ENCODE results near the gene PCSK6. TPM values are rescaled to one million over a fixed set of nuclear protein-coding genes. Genes with fewer than 3 reads are reported as not detected.
"Not testable (repeated sequence)": the region's sequence is repeated elsewhere in the genome, so short reads cannot be mapped to it uniquely, and the experiment has no call there.

Gene PCSK6
- polyA plus RNA-seq, 4 donors, result 6.5 to 8.9 (median 7.6) TPM

DNA sequence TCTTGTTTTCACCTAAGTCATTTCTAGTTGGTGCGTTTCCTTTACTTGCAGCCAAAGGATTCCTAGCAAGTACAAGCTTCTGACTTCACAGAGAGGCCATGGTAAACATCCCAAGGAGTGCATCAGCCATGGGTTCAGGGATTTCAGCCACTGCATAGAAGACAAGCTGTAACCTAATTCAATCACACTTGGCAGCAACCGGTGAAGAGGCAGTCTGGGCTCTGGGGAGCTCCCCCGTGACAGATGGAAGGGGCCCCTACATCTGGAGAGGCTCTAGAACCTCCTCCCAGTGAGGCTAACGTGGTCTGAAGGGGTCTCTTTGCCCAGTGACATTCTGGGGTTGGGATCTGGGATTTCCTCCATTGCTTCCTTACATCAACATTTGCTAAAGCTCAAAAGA lies 186.1 kb downstream of the PCSK6 start:
- no peak for DNase-seq (ENCODE audit: low read depth in 4 of 4, low spot score in 3 of 4)

DNA sequence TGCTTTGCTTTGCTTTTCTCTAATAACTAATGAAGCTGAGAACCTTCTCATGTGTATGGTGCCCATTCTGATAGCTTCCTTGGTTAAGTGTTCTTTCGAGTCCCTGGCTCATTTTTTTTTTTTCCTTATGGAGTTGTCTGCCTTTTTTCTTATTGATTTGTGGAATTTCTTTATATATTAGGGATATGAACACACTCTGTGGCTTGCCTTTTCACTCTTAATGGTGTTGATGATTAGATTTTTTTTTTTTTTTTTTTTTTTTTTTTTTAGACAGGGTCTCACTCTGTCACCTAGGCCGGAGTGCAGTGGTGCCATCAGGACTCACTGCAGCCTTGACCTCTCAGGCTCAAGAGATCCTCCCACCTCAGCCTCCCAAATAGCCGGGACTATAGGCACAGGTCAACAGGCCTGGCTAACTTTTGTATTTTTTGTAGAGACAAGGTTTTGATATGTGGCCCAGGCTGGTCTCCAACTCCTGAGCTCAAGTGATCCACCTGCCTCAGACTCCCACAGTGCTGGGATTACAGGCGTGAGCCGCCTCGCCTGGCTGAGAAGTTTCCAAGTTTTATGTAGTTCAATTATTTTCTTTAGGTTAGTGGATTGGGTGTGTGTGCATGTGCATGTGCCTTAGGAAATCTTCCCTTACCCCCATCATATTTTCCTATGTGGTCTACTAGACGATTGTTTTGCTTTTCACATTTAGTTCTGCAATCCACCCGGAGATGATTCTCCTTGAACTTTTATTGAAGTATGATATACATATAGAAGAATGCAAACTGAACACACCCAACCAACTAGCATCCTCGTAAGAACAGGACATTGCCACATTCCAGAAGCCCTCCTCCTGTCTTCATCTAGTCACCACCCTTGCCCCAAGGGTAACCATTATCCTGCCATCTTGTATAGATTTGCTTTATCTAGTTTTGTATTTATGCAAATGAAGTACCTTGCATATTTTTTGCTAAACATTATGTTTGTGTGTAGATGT lies 192.8 kb downstream of the PCSK6 start:
- DNase-seq (ENCODE audit: low read depth in 4 of 4, low spot score in 3 of 4), result no peak

DNA sequence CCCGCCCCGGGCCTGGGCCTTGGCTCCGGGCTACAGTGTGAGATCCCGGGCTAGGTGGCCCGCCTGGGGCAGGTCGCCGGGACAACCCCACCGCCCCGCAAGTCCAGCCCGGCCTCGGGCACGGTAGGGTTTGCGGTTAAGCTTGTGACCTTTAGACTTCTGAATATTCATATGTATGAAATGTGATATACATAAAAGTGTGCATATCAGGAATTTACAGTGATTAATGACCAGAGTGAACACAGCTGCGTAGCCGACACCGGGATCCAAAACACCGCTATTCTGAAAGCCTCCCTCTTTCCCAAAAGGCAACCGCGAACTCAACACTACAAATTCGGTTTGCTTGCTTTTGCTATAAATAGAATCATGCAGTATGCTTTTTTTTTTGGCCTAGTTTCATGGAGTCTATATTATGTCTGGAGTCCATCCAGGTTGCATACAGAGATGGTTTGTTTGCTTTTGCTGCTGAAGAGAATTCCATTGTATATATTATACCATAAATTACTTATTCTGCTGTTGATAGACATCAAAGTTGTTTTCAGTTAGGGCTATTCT lies 193.8 kb downstream of the PCSK6 start:
- no peak for DNase-seq (ENCODE audit: low read depth in 4 of 4, low spot score in 3 of 4)

DNA sequence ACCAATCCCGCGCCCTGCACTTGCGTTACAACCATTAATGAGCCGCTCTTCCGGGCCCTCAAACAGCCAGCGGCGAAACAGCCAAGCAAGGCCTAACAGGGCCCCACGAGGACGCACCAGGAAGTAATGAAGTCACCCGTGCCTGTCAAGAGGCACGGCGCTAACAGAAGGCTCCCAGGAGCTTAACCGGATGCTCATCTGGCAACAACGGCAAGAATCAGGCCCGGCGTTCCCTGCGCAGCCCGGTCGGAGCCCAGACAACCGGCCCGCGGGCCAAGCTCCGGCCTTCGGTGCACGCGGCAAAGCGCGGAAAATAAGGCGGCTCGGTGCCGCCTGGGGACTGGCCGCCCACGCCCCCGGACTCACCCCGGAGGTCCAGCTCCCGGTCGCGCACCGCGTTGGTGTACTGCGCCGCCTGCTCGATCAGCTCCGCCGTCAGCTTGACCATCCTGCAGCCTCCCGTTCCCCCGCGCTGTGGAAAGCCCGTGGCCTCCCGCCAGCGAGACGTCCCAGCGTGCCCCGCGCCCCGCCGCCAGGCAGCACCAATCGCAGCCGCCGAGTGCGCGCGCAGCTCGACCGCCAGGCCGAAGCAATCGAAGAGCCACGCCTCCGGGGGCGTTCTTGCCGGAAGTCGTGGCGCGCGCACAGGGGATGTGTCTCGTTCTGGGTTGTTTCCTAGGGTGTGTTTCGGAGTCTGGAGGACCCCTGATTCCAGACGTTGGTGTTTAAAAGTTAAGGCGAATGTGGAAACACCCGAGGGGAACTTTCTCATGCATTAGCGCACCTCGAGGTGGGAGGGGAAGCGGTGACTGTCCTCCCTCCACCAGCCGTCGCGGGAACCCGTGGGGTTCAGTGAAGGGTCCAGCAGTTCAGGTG lies 194.5 kb downstream of the PCSK6 start, which contains the start of gene SNRPA1:
SNRPA1 (minus strand) TSS at position 518 of the 876 bp plus-strand sequence; CDS start at position 448, 70 bp downstream.
- peak; percentile 81 to 90 (median 88) for DNase-seq (ENCODE audit: low read depth in 4 of 4, low spot score in 3 of 4)

DNA sequence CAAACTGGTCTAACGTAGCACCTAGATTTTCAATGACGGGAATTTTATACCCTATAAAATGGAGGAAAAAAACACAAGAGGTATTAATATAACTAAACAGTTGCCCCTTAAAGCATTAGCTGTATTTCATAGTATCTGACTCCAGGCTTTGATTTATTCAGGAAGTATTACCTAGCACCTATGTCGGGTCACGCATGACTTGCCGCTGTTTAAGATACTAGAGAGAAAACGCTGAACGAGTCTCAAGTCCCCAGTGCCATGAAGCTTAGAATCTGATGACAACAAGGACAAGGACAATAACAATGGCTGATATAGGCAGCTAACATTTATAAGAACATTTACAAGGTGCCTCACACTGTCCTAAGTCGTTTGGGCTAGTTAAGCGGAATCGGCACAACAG lies 196.4 kb downstream of the PCSK6 start:
- no peak for DNase-seq (ENCODE audit: low read depth in 4 of 4, low spot score in 3 of 4)

DNA sequence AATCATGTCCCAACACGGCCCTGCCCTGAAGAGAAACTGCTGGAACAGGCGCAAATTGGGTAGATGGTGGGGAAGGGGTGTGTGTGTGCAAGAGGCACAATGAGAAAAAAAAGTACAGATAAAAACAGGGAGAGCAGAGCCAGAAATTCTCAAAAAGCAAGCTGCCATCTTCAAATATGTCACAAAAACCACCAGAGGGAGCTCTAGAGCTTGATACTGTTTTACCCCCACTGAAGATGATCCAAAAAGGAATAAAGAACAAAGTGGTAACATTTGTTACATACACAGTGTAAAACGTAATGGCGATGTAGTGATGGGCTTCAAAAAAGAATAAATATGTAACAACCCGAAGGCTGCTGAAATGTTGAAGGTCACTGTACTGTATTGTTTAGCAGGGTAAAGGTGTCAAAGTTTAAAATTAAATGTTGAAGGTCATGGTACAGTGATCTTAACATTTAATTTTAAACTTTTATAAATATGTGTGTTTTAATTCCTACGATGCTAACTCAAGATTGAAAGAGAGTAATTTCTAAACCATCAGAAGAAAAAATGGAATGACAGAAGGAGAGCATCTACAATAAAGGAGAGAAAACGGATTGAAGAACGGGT lies 200.5 kb downstream of the PCSK6 start:
- DNase-seq (ENCODE audit: low read depth in 4 of 4, low spot score in 3 of 4), result no peak

DNA sequence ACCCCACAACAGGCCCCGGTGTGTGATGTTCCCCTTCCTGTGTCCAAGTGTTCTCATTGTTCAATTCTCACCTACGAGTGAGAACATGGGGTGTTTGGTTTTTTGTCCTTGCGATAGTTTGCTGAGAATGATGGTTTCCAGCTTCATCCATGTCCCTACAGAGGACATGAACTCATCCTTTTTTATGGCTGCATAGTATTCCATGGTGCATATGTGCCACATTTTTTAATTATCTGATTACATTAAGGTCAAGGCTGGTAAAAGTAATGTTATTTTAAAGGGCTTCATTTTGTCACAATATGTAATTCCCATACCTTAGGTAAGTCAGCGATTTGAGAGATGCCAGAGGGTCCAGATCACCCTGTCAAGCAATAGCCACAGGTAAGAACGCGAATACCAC lies 202.2 kb downstream of the PCSK6 start:
- DNase-seq (ENCODE audit: low read depth in 4 of 4, low spot score in 3 of 4), result not testable (repeated sequence)

DNA sequence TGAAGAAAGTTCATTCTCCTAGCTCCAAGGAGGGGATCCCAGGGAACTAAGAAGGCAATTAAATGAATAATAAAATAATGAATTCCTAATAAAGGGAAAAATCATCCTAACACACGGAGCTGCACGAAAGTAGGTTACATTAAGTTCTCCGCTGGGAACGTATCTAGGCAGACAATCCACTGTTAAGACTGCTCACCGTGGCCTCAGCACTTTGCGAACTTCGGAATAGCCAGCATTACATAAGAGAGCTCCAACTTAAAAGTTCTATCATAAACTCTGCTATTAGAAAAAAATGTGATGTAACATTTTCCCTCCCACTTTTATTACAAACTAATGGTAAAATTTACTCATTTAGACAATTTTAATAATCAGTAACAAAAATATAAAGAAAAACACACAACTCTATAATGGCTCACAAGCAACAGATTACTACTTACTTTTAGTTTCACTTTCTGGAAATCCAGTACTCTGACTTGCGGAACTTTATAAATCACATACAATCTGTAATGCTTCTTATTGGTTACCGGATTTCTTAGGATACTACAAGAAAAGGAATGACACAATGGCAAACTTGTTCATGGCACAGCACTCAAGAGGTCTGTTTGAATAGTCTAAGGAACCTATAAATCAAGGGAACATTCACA lies 202.9 kb downstream of the PCSK6 start:
- no peak for DNase-seq (ENCODE audit: low read depth in 4 of 4, low spot score in 3 of 4)

DNA sequence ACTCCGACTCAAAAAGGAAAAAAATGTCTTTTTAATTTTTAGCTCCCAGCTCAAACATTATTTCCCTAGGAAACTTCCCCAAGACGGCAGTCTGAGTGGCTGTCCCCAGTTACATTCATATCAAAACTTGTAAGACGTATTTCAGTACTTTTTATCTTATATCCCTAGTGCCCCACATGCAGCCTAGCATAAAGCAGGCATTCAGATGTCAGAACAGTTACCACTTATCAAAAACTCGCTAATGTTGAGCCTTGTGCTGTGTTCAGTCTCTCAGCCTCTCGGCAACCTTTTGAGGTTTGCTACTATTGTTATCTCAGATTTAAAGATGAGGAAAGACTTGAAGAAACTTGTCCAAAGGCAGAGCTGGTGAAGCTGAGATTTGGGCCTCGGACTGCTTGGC lies 205.6 kb downstream of the PCSK6 start:
- no peak for DNase-seq (ENCODE audit: low read depth in 4 of 4, low spot score in 3 of 4)

DNA sequence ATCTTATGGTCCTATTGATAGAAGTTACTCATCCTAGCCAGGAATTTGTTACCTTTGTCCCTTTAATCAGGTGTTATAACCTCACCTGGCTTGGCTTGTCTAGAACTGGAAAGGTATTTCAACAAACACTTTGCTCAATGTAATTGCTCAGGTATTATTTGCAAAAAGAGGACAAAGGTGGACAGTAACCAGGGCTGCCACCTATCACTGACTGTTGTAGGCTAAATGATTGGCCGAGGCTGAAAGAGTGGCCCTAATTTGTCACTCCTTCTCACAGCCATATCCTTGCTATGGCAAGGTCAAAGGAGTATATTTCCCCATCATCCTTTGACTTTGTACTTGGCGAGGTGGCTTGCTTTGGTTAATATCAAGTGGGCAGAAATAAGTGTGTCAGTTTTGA lies 209.5 kb downstream of the PCSK6 start:
- DNase-seq (ENCODE audit: low read depth in 4 of 4, low spot score in 3 of 4), result no peak

DNA sequence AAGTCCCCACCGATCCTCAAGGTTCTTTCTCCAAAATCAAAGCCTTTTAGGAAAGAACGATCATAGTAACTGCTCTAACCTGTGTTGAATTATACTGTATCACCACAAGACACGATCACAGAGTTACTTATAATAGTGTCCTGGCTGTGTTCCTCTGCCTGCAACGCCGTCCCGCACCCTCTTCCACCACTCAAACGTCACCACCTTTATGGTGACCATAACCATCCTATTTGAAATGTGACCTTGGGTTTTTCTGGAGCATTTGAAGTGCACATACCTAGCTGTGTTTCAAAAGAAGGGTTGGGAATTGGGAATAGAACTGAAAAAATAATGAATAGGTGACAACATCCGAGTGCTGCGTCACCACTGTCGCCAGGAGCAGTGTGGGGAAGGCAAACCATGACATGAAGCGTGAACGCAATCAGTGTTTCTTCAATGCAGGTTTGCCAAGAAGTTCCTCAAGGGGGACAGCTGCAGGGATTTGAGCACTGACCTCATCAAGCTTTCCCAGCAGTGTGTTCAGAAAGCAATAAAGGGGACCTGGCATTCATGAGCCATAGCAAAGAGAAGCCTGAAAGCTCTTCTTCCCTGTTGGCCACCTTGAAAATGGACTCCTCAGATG lies 211.5 kb downstream of the PCSK6 start:
- DNase-seq (ENCODE audit: low read depth in 4 of 4, low spot score in 3 of 4), result no peak

DNA sequence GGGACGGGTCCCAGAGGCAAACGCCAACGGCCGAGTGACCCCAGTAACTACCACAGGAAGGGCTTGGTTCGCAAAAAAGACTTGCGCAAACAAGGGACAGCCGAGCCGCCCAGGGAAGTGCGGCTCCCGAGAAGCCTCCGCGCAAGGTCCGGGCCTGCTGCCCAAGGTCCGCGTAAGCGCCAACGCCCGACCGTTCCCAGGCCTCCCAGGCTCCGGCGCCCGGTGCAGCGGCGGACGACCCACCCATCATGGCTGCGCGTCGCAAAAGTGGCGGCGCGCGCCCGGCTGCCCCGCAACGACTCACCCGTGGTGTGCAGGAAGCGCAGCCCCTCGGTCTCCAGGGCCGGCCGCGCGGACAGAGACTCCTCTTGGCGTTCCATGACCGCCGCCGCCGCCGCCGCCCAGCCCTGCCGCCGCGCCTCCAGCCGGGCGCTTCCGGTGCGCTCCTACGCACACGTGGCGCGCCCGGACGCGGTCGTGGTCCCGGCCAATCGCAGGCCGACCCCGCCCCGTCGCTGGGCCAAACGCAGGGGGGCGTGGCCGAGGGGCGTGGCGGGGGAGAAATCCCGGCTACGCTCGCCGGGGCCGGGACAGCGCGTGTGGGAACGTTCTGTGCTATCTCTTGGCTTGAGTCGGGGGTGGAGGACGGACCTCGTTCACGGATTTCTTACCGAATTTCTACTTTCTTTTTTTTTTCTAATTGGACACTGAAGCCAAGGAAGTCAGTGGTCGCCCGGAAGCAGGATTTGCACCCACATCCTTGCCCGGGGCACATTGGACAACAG lies 212.3 kb downstream of the PCSK6 start, which contains the start of gene SELENOS:
SELENOS (minus strand) TSS at position 448 of the 785 bp plus-strand sequence; CDS start at position 380, 68 bp downstream.
- DNase-seq (ENCODE audit: low read depth in 4 of 4, low spot score in 3 of 4), result peak in 3 of 4 donors; percentile 74 to 83 (median 76)

DNA sequence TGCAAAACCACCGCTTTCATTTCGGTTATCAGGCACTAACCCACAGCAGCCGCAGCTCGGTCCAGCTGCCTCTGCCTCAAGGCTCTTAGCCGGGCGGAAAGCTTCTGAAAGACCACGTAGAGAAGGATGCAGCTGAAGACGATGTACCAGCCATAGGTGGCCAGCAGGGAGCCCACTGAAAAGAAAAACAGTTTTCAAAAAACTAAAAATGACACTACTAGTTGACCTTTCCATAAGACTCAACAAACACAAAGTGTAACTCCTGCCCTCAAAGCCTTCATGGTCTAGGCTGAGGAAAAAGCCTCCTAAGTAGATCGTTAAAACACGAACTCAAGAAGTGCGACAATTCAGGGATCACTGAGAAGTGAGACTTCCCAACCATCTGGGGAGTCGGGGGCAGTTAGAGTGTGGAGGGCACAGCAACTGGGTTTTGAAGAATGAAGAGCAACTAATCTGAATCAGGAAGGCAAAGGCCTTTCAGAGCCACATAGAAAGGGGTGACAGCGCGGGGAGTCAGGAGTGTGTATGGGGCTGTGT lies 212.9 kb downstream of the PCSK6 start:
- DNase-seq (ENCODE audit: low read depth in 4 of 4, low spot score in 3 of 4), result no peak

DNA sequence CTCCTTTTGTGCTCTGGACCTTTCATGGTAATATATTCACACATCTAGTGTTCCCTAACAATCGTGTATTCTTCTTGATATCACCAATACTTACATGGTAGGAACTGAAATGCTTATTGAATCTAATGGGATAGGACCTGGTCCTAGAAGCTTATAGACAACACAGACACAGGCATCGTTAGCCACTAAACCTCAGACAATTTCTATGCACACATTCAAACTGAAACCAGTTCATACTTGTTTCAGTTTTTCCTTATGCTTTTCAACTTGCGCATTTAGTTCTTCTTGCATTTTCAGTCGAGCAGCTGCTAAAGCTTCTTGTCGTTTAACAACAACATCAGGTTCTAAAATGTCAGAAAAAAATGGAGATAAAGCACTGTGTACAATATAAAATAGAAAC lies 214.5 kb downstream of the PCSK6 start:
- DNase-seq (ENCODE audit: low read depth in 4 of 4, low spot score in 3 of 4), result no peak

DNA sequence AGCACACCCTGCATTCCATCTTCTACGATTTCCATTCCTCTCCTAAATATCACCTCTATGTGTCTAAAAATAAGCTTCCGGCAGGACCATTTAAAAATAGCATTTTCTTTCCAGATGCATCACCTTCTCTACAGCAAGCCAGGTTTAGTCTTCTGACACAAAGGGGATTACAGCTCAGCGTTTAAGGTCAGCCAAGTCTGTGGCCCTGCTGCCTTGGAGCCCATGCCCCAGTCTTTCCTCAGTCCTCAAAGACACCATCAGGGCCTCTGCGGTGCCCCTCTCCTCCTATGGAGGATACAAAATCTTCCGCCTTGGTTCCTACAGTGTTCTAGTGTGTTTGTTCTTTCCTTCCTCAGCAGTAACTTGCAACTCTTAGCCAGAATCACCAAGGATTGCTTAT lies 216.0 kb downstream of the PCSK6 start:
- DNase-seq (ENCODE audit: low read depth in 4 of 4, low spot score in 3 of 4), result no peak

DNA sequence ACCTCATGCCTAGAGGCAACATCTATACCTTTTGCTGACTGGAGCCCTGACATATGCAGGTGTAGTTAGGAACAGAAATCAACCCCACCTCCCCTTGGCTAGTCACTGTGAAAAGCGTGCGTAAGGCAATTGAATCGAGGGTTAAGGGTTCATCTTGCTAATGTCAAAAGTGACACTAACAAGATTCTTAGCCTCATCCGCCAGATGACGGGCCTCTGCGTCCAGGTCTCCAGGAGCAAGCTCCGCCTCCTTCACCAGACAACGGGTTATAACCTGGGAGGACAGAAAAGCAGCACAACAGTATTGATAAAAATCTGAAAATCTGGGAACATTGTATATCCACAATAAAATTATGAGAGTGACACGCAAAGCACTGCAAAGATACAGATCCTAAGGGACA lies 216.9 kb downstream of the PCSK6 start:
- no peak for DNase-seq (ENCODE audit: low read depth in 4 of 4, low spot score in 3 of 4)

DNA sequence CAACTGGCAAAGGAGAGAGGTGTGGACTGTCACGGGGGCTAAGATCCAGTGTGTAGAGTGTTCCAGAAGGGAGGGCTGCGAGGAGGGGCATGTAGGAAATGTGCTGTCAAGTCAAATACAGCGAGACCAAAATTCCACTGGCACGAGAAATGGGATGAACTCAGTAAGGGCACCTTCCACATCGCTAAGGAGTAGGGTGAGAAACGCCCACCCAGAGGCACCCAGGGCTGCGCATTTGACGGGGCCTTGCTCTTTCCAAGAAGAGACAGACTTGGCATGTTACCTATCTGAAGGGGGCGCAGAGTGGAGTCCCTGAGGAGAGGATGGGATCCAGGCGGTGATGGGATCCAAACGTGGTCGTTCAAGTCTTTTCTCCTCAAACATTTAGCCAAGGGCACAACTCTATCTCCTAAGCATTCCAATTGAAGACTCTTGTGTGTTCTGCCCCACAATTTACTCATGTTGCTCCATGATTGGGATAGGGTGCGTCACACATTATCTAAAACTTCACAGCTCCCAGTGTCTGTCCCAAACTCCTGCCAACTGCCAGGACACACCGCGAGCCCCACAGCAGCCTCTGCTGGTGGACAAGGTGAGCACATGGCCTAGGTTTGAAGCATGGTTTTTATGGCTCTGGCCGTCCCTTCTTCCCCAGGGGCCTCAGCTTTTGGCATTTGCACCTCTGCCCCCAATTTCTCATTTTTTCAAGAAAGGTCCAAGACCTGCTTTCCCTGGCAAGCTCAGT lies 219.9 kb downstream of the PCSK6 start:
- DNase-seq (ENCODE audit: low read depth in 4 of 4, low spot score in 3 of 4), result no peak
